Activated gamma-delta T cell treated with Interleukin-2 at 50 U/mL for 16 hours (primary cell): ENCODE measurements around the gene PDIA2.

ENCODE experiments used
- DNase-seq: peaks from one replicate; pipeline ENCODE4 v3.0.0-alpha.2; 2020

PDIA2 gene

GRCh38 chr16:280991-281659 is 1.8 kb upstream of the PDIA2 start:
- DNase-seq = no peak

DNA sequence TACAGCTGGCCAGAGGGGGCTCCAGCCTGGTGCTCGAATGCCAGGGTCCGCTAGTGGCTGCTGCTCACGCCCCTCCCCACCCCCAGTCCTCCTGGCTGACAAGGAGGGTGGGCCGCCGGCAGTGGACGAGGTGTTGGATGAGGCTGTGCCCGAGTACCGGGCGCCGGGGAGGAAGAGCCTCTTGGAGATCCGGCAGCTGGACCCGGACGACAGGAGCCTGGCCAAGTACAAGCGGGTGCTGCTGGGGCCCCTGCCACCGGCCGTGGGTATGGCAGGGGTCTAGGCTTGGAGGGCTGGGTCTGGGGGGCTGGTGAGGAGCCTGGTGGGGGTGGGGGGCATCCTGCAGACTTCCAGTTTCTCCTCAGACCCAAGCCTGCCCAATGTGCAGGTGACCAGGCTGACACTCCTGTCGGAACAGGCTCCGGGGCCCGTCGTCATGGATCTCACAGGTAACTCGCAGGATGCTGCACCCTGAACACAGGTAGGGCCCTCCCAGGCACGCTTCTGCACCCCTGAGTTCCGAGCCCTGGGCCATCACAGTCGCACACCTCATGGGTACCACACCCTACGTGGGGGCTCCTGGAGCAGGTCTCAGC is 1.2 kb upstream of the PDIA2 start:
- no peak for DNase-seq

GRCh38 chr16:282491-282890 is 473 bp upstream of the PDIA2 start:
- DNase-seq = no peak

GRCh38 chr16:284204-285120 is 1.5 kb downstream of the PDIA2 start:
- DNase-seq = no peak

DNA sequence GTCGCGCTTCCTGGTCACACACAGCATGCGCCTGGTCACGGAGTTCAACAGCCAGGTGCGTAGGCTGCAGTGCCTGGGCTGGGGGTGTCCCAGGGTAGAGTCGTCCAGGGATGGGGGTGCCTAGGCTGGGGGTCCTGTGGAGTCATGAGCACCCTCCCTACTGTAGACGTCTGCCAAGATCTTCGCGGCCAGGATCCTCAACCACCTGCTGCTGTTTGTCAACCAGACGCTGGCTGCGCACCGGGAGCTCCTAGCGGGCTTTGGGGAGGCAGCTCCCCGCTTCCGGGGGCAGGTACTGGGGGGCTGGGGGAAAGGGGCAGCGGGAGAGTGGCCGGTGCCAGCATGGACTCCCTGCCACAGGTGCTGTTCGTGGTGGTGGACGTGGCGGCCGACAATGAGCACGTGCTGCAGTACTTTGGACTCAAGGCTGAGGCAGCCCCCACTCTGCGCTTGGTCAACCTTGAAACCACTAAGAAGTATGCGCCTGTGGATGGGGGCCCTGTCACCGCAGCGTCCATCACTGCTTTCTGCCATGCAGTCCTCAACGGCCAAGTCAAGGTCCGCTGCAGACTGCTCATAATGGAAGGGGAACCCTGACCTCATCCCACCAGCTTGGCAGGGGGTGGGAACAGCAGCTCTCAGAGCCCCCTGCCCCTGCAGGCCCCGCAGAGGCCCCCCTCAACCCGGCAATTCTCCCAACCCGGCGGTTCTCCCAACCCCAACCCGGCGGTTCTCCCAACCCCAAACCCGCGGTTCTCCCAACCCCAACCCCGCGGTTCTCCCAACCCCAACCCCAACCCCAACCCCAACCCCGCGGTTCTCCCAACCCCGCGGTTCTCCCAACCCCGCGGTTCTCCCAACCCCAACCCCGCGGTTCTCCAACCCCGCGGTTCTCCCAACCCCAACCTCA is 2.4 kb downstream of the PDIA2 start:
- DNase-seq = no peak

DNA sequence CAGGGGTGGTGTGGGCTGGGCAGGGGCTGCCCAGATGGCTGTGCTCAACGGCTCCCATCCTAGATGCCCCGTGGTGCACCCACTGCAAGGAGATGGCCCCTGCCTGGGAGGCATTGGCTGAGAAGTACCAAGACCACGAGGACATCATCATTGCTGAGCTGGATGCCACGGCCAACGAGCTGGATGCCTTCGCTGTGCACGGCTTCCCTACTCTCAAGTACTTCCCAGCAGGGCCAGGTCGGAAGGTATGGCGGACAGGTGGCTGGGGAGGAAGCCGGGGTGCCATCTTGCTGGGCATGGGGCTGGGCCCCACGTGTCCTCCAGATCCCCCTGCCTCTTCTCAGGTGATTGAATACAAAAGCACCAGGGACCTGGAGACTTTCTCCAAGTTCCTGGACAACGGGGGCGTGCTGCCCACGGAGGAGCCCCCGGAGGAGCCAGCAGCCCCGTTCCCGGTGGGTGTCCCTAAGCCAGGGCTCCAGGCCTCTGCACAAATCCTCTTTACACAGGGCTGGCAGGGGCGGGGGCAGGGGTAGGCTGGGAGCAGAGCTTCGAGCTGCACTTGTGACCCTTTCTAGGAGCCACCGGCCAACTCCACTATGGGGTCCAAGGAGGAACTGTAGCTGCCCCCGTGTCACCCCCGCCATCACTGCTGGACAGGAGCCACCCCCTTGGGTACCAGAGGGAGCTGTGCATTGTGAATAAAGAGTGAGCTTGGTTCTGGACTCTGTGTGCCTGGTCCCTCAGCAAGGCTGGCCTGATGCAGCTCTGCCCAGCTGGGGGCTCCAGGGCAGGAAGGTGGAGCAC is 3.7 kb downstream of the PDIA2 start:
- no peak for DNase-seq

GRCh38 chr16:287298-287811 is 4.4 kb downstream of the PDIA2 start:
- no peak for DNase-seq

GRCh38 chr16:287981-288920 is 5.3 kb downstream of the PDIA2 start:
- DNase-seq = no peak

GRCh38 chr16:289395-289997 is 6.5 kb downstream of the PDIA2 start:
- no peak for DNase-seq

DNA sequence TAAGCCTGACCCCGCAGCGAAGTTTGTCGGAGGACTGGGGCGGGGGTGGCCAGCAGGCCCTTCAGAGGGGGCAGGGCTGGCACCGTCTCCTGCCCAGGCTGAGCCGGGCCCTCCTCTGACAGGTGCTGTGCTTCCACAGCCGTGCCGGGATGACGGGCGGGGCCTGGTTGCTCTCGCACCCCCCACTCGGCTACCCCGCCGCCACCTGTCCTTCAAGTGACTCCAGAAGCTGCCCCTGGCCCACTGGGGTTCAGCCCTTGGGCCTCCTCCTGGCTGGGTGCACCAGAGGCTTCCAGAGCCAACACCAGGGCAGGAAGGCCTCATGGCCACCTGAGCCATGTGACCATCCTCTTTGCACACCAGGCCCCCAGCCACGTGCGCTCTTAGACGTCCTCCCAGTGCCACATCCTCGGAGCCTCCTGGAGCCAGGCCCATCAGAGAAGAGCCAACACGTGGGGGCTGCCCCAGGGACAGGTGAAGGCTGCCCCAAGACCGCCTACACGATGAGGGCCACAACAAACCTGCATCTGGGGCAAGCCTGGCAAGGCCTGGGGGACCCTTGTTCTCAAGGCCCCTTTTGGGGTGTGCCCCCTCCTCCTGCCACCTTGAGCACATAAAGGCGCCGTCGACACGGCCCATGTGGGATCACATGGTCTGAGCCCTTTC is 7.2 kb downstream of the PDIA2 start:
- no peak for DNase-seq

DNA sequence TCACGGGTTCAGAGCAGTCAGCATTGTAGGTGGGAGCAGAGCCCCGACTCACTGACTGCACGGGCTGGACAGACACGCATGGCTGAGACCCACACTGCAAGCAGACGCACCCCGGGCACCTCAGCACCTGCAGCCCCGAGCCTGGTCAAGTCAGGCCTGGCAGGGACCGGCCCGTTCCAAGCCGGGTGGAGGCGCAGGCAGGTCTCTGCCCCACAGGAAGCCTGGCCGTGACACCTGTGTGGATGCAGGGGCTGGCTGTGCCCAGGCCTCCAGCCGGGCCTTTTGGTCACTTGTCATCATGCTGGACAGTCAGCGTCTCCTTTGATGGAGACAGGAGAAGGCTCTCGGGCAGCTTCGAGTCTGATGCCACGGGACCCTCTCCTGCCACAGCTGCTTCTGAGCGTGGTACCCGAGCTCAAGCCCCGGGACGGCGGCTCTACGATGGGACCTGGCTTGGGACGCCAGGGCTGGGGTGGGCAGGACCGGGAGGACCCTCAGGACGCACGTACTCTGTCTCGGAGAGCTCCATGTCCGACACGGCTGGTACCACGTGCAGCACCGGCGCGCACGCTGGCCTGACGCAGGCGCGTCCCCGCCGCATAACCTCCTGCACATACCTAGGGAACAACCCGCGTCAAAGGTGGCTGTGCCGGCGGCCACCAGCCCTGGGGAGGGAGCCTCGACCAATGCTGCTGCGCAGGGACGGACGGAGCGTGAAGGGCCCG is 7.9 kb downstream of the PDIA2 start:
- no peak for DNase-seq

DNA sequence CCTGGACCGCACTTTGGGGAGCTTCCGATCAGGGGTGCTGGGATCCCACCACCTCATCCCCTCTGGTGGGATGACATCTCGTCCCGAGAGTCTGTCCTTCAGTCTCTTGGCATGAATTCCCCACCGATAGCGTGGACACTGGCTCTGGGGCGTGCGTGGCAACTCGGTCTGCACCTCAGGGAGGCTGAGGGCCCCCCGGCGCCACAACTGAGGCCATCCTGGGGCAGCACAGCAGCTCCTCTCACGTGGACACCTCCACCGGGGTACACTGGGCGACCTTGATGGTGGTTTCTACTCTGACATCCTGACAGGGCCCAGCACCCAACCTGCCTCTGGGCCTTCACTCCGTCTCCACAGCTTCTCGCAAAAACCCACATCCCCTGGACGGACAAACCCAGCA is 8.6 kb downstream of the PDIA2 start:
- DNase-seq = no peak

DNA sequence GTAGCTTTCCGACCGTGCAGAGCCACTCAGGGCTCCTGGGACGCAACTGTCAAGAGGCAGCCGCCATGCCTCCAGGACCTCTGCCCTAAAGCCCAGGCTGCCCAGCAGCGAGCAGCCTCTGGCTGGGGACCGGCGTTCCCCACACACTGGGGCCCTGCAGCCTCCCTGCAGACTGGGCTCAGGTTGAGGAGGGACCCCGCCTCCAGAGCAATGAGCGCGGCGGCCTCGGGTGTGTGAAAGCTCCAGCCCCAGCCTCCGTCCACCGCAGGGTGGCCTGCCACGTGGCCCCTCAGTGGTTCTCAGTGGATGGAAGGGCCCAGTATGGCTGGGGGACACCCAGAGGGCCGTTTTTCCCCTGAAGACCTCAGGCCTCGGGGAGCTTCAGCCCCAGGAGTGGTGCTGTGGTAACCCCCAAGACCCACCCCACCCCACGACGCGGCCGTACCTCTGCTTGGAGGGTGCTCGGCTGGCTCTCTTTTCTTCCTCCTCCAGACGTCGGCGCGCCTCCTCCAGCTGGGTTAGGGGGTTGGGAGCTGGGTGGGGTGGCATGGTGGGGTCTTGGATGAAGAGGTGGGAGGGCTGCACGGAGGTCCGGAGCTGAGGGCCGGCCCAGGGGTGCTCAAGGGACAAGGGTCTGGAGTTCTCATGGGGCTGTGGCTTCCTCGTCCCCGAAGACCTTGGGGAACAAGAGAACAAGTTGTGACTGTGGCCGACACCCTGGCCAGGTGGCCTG is 10.2 kb downstream of the PDIA2 start:
- DNase-seq = no peak

GRCh38 chr16:296276-296675 is 13.3 kb downstream of the PDIA2 start:
- no peak for DNase-seq

GRCh38 chr16:296806-297510 is 14.0 kb downstream of the PDIA2 start:
- no peak for DNase-seq

- DNase-seq = no peak
Measured at GRCh38 chr16:297832-298231, 14.9 kb downstream of the PDIA2 start.

GRCh38 chr16:301235-301634 is 18.3 kb downstream of the PDIA2 start:
- no peak for DNase-seq
